ENCODE results near the gene SLC35F6.

The SLC35F6 gene

GRCh38 chr2:26733413-26733812 is 30.7 kb upstream of the SLC35F6 start:
- Histone ChIP-seq H3K4me3 (ENCODE audit: low read length) (no peak overlapping the region), H3K27ac (ENCODE audit: low read depth, low read length) (no peak overlapping the region), H2AK5ac (ENCODE audit: low read length) (no peak overlapping the region), H3K18ac (ENCODE audit: low read length) (no peak overlapping the region), H3K4ac (ENCODE audit: low read depth, low read length) (no peak overlapping the region), H3K79me1 (ENCODE audit: low read length) (no peaks in the 10 kb centered on the region), H2BK120ac (ENCODE audit: low read depth, low read length) (no peak overlapping the region), H4K5ac (ENCODE audit: low read length) (no peak overlapping the region), H3K9ac (ENCODE audit: low read length) (no peak overlapping the region), H3K56ac (ENCODE audit: low read length) (no peak overlapping the region), H3K4me1 (ENCODE audit: control insufficient read depth, low read depth, low read length) (no peaks in the 10 kb centered on the region), H2BK5ac (ENCODE audit: low read length) (no peak overlapping the region), H2BK15ac (replicated peaks; ENCODE audit: low read depth) (no peak overlapping the region), H3K36me3 (ENCODE audit: control insufficient read depth, insufficient read depth, low read length) (no peaks in the 10 kb centered on the region), H3K79me2 (ENCODE audit: control insufficient read depth, insufficient read depth, low read length) (no peaks in the 10 kb centered on the region), H4K8ac (ENCODE audit: low read depth, low read length) (no peak overlapping the region), H3K4me2 (ENCODE audit: low read length) (no peak overlapping the region), H3K27me3 (ENCODE audit: insufficient read depth, low read length, poor library complexity) (no peaks in the 10 kb centered on the region), H3K23ac (ENCODE audit: low read length) (no peak overlapping the region)
- DNase-seq, result no peak
- no CpG with 5 or more reads among the region's 9 CpGs for WGBS (ENCODE audit: extremely low coverage, insufficient coverage, low lambda C conversion rate)

- H3K79me1 ChIP-seq (ENCODE audit: low read length), result no peaks in the 10 kb centered on the region
- WGBS (ENCODE audit: extremely low coverage, insufficient coverage, low lambda C conversion rate), result no CpG with 5 or more reads among the region's 5 CpGs
Observed at GRCh38 chr2:26735097-26735496, 29.0 kb upstream of the SLC35F6 start.

GRCh38 chr2:26735883-26736588 is 28.0 kb upstream of the SLC35F6 start:
- H2BK120ac ChIP-seq (ENCODE audit: low read depth, low read length), result no peak overlapping the region
- no peaks in the 10 kb centered on the region for H3K4me1 ChIP-seq (ENCODE audit: control insufficient read depth, low read depth, low read length)
- no peak overlapping the region for H3K18ac ChIP-seq (ENCODE audit: low read length)
- no peaks in the 10 kb centered on the region for H3K79me2 ChIP-seq (ENCODE audit: control insufficient read depth, insufficient read depth, low read length)
- no peak overlapping the region for H3K23ac ChIP-seq (ENCODE audit: low read length)
- no peak overlapping the region for H2AK5ac ChIP-seq (ENCODE audit: low read length)
- WGBS (ENCODE audit: extremely low coverage, insufficient coverage, low lambda C conversion rate), result no CpG with 5 or more reads among the region's 8 CpGs
- H4K5ac ChIP-seq (ENCODE audit: low read length), result no peak overlapping the region
- no peaks in the 10 kb centered on the region for H3K79me1 ChIP-seq (ENCODE audit: low read length)
- H3K56ac ChIP-seq (ENCODE audit: low read length), result no peak overlapping the region
- H3K4ac ChIP-seq (ENCODE audit: low read depth, low read length), result no peak overlapping the region
- H2BK5ac ChIP-seq (ENCODE audit: low read length), result no peak overlapping the region
- no peak overlapping the region for H3K4me2 ChIP-seq (ENCODE audit: low read length)
- H3K27me3 ChIP-seq (ENCODE audit: insufficient read depth, low read length, poor library complexity), result no peaks in the 10 kb centered on the region
- H3K9ac ChIP-seq (ENCODE audit: low read length), result no peak overlapping the region
- H3K36me3 ChIP-seq (ENCODE audit: control insufficient read depth, insufficient read depth, low read length), result no peaks in the 10 kb centered on the region
- no peak for DNase-seq
- H4K8ac ChIP-seq (ENCODE audit: low read depth, low read length), result no peak overlapping the region
- H3K27ac ChIP-seq (ENCODE audit: low read depth, low read length), result no peak overlapping the region
- H2BK15ac ChIP-seq (replicated peaks; ENCODE audit: low read depth), result no peak overlapping the region
- no peak overlapping the region for H3K4me3 ChIP-seq (ENCODE audit: low read length)

More at GRCh38 chr2:26735097-26735496, 29.0 kb upstream of the SLC35F6 start:
- Histone ChIP-seq H3K23ac (ENCODE audit: low read length) (no peak overlapping the region), H3K4me3 (ENCODE audit: low read length) (no peak overlapping the region), H2BK120ac (ENCODE audit: low read depth, low read length) (no peak overlapping the region), H3K9ac (ENCODE audit: low read length) (no peak overlapping the region), H3K79me2 (ENCODE audit: control insufficient read depth, insufficient read depth, low read length) (no peaks in the 10 kb centered on the region), H3K4ac (ENCODE audit: low read depth, low read length) (no peak overlapping the region), H4K8ac (ENCODE audit: low read depth, low read length) (no peak overlapping the region), H2AK5ac (ENCODE audit: low read length) (no peak overlapping the region), H3K27ac (ENCODE audit: low read depth, low read length) (no peak overlapping the region), H4K5ac (ENCODE audit: low read length) (no peak overlapping the region), H3K18ac (ENCODE audit: low read length) (no peak overlapping the region), H2BK5ac (ENCODE audit: low read length) (no peak overlapping the region), H3K27me3 (ENCODE audit: insufficient read depth, low read length, poor library complexity) (no peaks in the 10 kb centered on the region), H3K56ac (ENCODE audit: low read length) (no peak overlapping the region), H3K4me2 (ENCODE audit: low read length) (no peak overlapping the region), H3K4me1 (ENCODE audit: control insufficient read depth, low read depth, low read length) (no peaks in the 10 kb centered on the region), H2BK15ac (replicated peaks; ENCODE audit: low read depth) (no peak overlapping the region), H3K36me3 (ENCODE audit: control insufficient read depth, insufficient read depth, low read length) (no peaks in the 10 kb centered on the region)
- DNase-seq, result no peak

GRCh38 chr2:26737221-26737620 is 26.9 kb upstream of the SLC35F6 start:
- Histone ChIP-seq H3K18ac (ENCODE audit: low read length) (no peak overlapping the region), H2AK5ac (ENCODE audit: low read length) (no peak overlapping the region), H2BK15ac (replicated peaks; ENCODE audit: low read depth) (no peak overlapping the region), H4K5ac (ENCODE audit: low read length) (no peak overlapping the region), H3K23ac (ENCODE audit: low read length) (no peak overlapping the region), H3K79me1 (ENCODE audit: low read length) (no peaks in the 10 kb centered on the region), H3K4me1 (ENCODE audit: control insufficient read depth, low read depth, low read length) (no peaks in the 10 kb centered on the region), H3K79me2 (ENCODE audit: control insufficient read depth, insufficient read depth, low read length) (no peaks in the 10 kb centered on the region), H4K8ac (ENCODE audit: low read depth, low read length) (no peak overlapping the region), H2BK120ac (ENCODE audit: low read depth, low read length) (no peak overlapping the region), H3K4me3 (ENCODE audit: low read length) (no peak overlapping the region), H3K27ac (ENCODE audit: low read depth, low read length) (no peak overlapping the region), H3K9ac (ENCODE audit: low read length) (no peak overlapping the region), H2BK5ac (ENCODE audit: low read length) (no peak overlapping the region), H3K36me3 (ENCODE audit: control insufficient read depth, insufficient read depth, low read length) (no peaks in the 10 kb centered on the region), H3K56ac (ENCODE audit: low read length) (no peak overlapping the region), H3K4ac (ENCODE audit: low read depth, low read length) (no peak overlapping the region), H3K4me2 (ENCODE audit: low read length) (no peak overlapping the region), H3K27me3 (ENCODE audit: insufficient read depth, low read length, poor library complexity) (no peaks in the 10 kb centered on the region)
- WGBS (ENCODE audit: extremely low coverage, insufficient coverage, low lambda C conversion rate), result no CpG with 5 or more reads among the region's 4 CpGs
- peak; percentile 54 for DNase-seq

GRCh38 chr2:26738481-26738880 is 25.6 kb upstream of the SLC35F6 start:
- Histone ChIP-seq H3K9ac (ENCODE audit: low read length) (no peak overlapping the region), H3K4ac (ENCODE audit: low read depth, low read length) (no peak overlapping the region), H4K5ac (ENCODE audit: low read length) (no peak overlapping the region), H3K4me2 (ENCODE audit: low read length) (no peak overlapping the region), H4K8ac (ENCODE audit: low read depth, low read length) (no peak overlapping the region), H3K56ac (ENCODE audit: low read length) (no peak overlapping the region), H3K23ac (ENCODE audit: low read length) (no peak overlapping the region), H3K4me1 (ENCODE audit: control insufficient read depth, low read depth, low read length) (no peaks in the 10 kb centered on the region), H3K27ac (ENCODE audit: low read depth, low read length) (no peak overlapping the region), H3K79me1 (ENCODE audit: low read length) (no peaks in the 10 kb centered on the region), H2AK5ac (ENCODE audit: low read length) (no peak overlapping the region), H3K4me3 (ENCODE audit: low read length) (no peak overlapping the region), H2BK5ac (ENCODE audit: low read length) (no peak overlapping the region), H3K18ac (ENCODE audit: low read length) (no peak overlapping the region), H3K27me3 (ENCODE audit: insufficient read depth, low read length, poor library complexity) (no peaks in the 10 kb centered on the region), H2BK15ac (replicated peaks; ENCODE audit: low read depth) (no peak overlapping the region), H3K36me3 (ENCODE audit: control insufficient read depth, insufficient read depth, low read length) (no peaks in the 10 kb centered on the region), H3K79me2 (ENCODE audit: control insufficient read depth, insufficient read depth, low read length) (no peaks in the 10 kb centered on the region), H2BK120ac (ENCODE audit: low read depth, low read length) (no peak overlapping the region)
- no CpG with 5 or more reads among the region's 4 CpGs for WGBS (ENCODE audit: extremely low coverage, insufficient coverage, low lambda C conversion rate)
- DNase-seq, result no peak

GRCh38 chr2:26739514-26739913 is 24.6 kb upstream of the SLC35F6 start:
- no peak overlapping the region for H2BK15ac ChIP-seq (replicated peaks; ENCODE audit: low read depth)
- H2BK120ac ChIP-seq (ENCODE audit: low read depth, low read length), result no peak overlapping the region
- no peak overlapping the region for H3K9ac ChIP-seq (ENCODE audit: low read length)
- H3K27ac ChIP-seq (ENCODE audit: low read depth, low read length), result no peak overlapping the region
- no peak overlapping the region for H3K23ac ChIP-seq (ENCODE audit: low read length)
- H3K36me3 ChIP-seq (ENCODE audit: control insufficient read depth, insufficient read depth, low read length), result no peaks in the 10 kb centered on the region
- no peak overlapping the region for H3K4me2 ChIP-seq (ENCODE audit: low read length)
- no peak overlapping the region for H3K18ac ChIP-seq (ENCODE audit: low read length)
- no peak overlapping the region for H3K4ac ChIP-seq (ENCODE audit: low read depth, low read length)
- H3K27me3 ChIP-seq (ENCODE audit: insufficient read depth, low read length, poor library complexity), result no peaks in the 10 kb centered on the region
- H3K79me2 ChIP-seq (ENCODE audit: control insufficient read depth, insufficient read depth, low read length), result no peaks in the 10 kb centered on the region
- no CpG with 5 or more reads among the region's 7 CpGs for WGBS (ENCODE audit: extremely low coverage, insufficient coverage, low lambda C conversion rate)
- DNase-seq, result no peak
- no peak overlapping the region for H2BK5ac ChIP-seq (ENCODE audit: low read length)
- H3K4me3 ChIP-seq (ENCODE audit: low read length), result no peak overlapping the region
- no peak overlapping the region for H3K56ac ChIP-seq (ENCODE audit: low read length)
- H4K5ac ChIP-seq (ENCODE audit: low read length), result no peak overlapping the region
- H3K4me1 ChIP-seq (ENCODE audit: control insufficient read depth, low read depth, low read length), result no peaks in the 10 kb centered on the region
- H2AK5ac ChIP-seq (ENCODE audit: low read length), result no peak overlapping the region
- no peak overlapping the region for H4K8ac ChIP-seq (ENCODE audit: low read depth, low read length)
- no peaks in the 10 kb centered on the region for H3K79me1 ChIP-seq (ENCODE audit: low read length)

Data from mesendoderm (in vitro differentiated cells).